GM21529 (cell line): Measurements from ENCODE around the gene DEFB112.

ENCODE experiments used
- ATAC-seq: cut with Tn5 transposase; IDR thresholded peaks from one replicate; pipeline ENCODE4 v1.9.1; 2021; ENCODE audit not compliant: unreplicated experiment

Gene DEFB112

GRCh38 chr6:50049829-50050228 is at the start of gene DEFB112:
TSS of gene DEFB112 (minus strand) at chr6:50049929. CDS start at chr6:50049869, 60 bp downstream.
- ATAC-seq: no peak

GRCh38 chr6:50098641-50098993 is 48.9 kb upstream of the DEFB112 start:
- no peak for ATAC-seq

GRCh38 chr6:50097966-50098640 is 48.4 kb upstream of the DEFB112 start:
- no peak for ATAC-seq

- no peak for ATAC-seq
These were observed 46.6 kb upstream of the DEFB112 start for GRCh38 chr6:50096296-50096695.

GRCh38 chr6:50093938-50094272 is 44.2 kb upstream of the DEFB112 start:
- ATAC-seq: no peak

GRCh38 chr6:50093116-50093937 is 43.6 kb upstream of the DEFB112 start:
- ATAC-seq: no peak

- ATAC-seq: no peak
These were observed 41.9 kb upstream of the DEFB112 start for GRCh38 chr6:50091641-50092040.

GRCh38 chr6:50089911-50090310 is 40.2 kb upstream of the DEFB112 start:
- no peak for ATAC-seq

- no peak for ATAC-seq
These were observed 37.7 kb upstream of the DEFB112 start for GRCh38 chr6:50087231-50087954.

- no peak for ATAC-seq
These were observed 27.7 kb upstream of the DEFB112 start for GRCh38 chr6:50077385-50077784.

- no peak for ATAC-seq
These were observed 26.7 kb upstream of the DEFB112 start for GRCh38 chr6:50076431-50076830.

- no peak for ATAC-seq
These were observed 22.2 kb upstream of the DEFB112 start for GRCh38 chr6:50071921-50072320.

- no peak for ATAC-seq
These were observed 20.4 kb upstream of the DEFB112 start for GRCh38 chr6:50070101-50070500.

- no peak for ATAC-seq
These were observed 12.3 kb upstream of the DEFB112 start for GRCh38 chr6:50062051-50062450.

GRCh38 chr6:50056242-50056641 is 6.5 kb upstream of the DEFB112 start:
- ATAC-seq: no peak

- ATAC-seq: no peak
These were observed 2.7 kb downstream of the DEFB112 start for GRCh38 chr6:50047026-50047425.

- ATAC-seq: no peak
These were observed 18.8 kb downstream of the DEFB112 start for GRCh38 chr6:50030777-50031562.

GRCh38 chr6:50030350-50030749 is 19.4 kb downstream of the DEFB112 start:
- no peak for ATAC-seq

- no peak for ATAC-seq
These were observed 24.5 kb downstream of the DEFB112 start for GRCh38 chr6:50025258-50025657.

GRCh38 chr6:50021894-50022293 is 27.8 kb downstream of the DEFB112 start, which contains the start of gene DEFB110:
TSS of gene DEFB110 (minus strand) at chr6:50021994. CDS start at chr6:50021935, 59 bp downstream.
- no peak for ATAC-seq

- no peak for ATAC-seq
These were observed 41.9 kb downstream of the DEFB112 start for GRCh38 chr6:50007819-50008218.
